Stomach smooth muscle (tissue), 2 donors: ENCODE measurements around the gene COMMD1.
"Not testable (repeated sequence)": the region's sequence is repeated elsewhere in the genome, so short reads cannot be mapped to it uniquely, and the experiment has no call there.

Source experiments
- H3K27ac ChIP-seq: one replicate; pipeline ENCODE4 v1.7.0; 2013; ENCODE audit warnings: mild to moderate bottlenecking, low read length, inconsistent platforms
- H3K27me3 ChIP-seq, 2 donors: one replicate each; pipeline ENCODE4 v1.7.0; 2013; ENCODE audit warnings: low read length in 2 of 2; ENCODE audit not compliant: insufficient read depth in 2 of 2, control insufficient read depth in 1 of 2
- H3K36me3 ChIP-seq, 2 donors: one replicate each; pipeline ENCODE4 v1.7.0; 2013; ENCODE audit warnings: low read length in 2 of 2; ENCODE audit not compliant: control insufficient read depth in 2 of 2, insufficient read depth in 2 of 2
- H3K4me1 ChIP-seq: one replicate; pipeline ENCODE4 v1.7.0; 2013; ENCODE audit warnings: low read length; ENCODE audit not compliant: control insufficient read depth, insufficient read depth
- H3K4me3 ChIP-seq, 2 donors: one replicate each; pipeline ENCODE4 v1.7.0; 2013; ENCODE audit warnings: low read length in 2 of 2
- H3K9ac ChIP-seq, 2 donors: one replicate each; pipeline ENCODE4 v1.7.0; 2013; ENCODE audit warnings: low read length in 2 of 2, mild to moderate bottlenecking in 1 of 2
- H3K9me3 ChIP-seq, 2 donors: one replicate each; pipeline ENCODE4 v1.7.0; 2013; ENCODE audit warnings: low read length in 2 of 2; ENCODE audit not compliant: control insufficient read depth in 2 of 2
- donor health status: healthy.
- donor health status: Pancreatic carcinoma.

Gene COMMD1

DNA sequence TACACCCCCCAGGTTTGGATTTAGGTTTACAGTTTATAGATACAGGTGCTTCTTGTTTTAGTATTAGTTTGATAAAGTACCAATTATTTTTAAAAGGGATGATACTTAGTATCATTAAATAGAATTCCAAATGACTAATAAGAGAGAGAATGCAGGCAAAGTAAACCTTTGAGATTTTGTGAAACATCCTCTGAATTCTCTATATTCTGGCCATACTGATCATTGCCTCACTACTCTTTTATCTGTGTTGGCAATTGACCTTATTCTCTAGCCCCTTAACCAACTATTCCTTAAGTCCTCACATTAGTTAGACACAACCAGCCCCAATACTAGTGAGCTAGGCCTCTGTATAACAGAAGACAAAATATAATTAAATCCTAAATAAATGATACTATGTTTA lies 125.4 kb downstream of the COMMD1 start:
- Histone ChIP-seq H3K36me3 (no peaks in the 10 kb centered on the region), H3K27me3 (no peaks in the 10 kb centered on the region), H3K4me1 (no peaks in the 10 kb centered on the region), H3K4me3 (no peak overlapping the region), H3K9ac (no peak overlapping the region), H3K27ac (no peak overlapping the region), H3K9me3 (no peaks in the 10 kb centered on the region)

DNA sequence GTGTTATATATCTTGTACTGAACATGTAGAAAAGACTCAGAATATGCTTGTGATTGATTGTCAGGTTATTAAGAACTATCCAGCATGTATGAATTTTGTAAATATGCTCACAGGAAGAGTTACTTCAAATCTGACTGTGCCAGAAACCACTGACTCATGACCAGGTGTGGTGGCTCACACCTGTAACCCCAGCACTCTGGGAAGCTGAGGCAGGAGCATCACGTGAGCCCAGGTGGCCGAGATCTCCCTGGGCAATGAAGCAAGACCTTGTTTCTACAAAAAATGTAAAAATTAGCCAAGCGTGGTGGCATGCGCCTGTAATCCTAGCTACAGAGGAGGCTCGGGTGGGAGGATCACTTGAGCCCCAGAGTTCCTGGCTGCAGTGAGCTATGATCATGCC lies 126.6 kb downstream of the COMMD1 start:
- no peak overlapping the region for H3K27ac ChIP-seq
- no peak overlapping the region for H3K9ac ChIP-seq
- no peaks in the 10 kb centered on the region for H3K9me3 ChIP-seq
- no peaks in the 10 kb centered on the region for H3K27me3 ChIP-seq
- H3K4me3 ChIP-seq, result no peak overlapping the region
- H3K4me1 ChIP-seq, result no peaks in the 10 kb centered on the region
- H3K36me3 ChIP-seq, result no peaks in the 10 kb centered on the region

DNA sequence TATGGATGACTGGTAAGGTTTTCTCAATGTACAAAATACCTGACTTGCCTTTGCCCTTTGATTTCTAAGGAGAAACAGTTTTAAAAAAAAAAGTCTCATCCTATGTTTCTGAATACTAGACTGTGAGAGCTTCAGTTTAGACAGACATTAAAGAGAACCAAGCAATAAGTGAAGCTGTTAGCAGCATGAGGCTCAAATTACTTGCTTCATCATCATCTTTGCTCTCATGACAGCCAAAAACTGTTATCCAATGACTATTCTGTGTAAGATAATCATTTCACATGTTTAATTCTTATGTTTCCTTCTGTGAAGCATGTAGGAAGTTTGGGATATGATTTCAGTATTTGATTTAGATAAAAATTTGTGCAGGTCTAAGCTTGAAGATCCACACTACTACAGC lies 129.2 kb downstream of the COMMD1 start:
- Histone ChIP-seq H3K9me3 (no peaks in the 10 kb centered on the region), H3K9ac (no peak overlapping the region), H3K27ac (no peak overlapping the region), H3K36me3 (no peaks in the 10 kb centered on the region), H3K4me3 (no peak overlapping the region), H3K4me1 (no peaks in the 10 kb centered on the region), H3K27me3 (no peaks in the 10 kb centered on the region)

DNA sequence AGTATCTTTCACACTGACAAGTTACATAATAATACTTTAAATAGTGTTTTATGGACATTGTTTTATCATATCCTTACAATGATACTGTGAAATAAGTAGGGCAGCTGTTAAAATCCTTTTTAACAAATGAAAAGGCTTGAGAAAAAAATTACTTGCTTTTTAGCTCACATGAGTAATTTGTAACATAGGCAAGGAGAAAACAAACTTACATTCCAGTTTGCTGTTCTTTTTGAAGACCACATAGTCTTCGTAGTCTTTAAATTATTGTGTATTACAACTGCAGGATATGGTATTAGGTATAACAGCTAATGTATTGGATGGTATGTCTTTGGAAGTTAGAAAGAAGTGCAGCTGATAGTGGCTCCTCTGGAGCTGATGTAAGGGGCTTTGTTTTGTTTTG lies 130.8 kb downstream of the COMMD1 start:
- Histone ChIP-seq H3K36me3 (no peaks in the 10 kb centered on the region), H3K9ac (no peak overlapping the region), H3K4me1 (no peaks in the 10 kb centered on the region), H3K27me3 (no peaks in the 10 kb centered on the region), H3K9me3 (no peaks in the 10 kb centered on the region), H3K27ac (no peak overlapping the region), H3K4me3 (no peak overlapping the region)

DNA sequence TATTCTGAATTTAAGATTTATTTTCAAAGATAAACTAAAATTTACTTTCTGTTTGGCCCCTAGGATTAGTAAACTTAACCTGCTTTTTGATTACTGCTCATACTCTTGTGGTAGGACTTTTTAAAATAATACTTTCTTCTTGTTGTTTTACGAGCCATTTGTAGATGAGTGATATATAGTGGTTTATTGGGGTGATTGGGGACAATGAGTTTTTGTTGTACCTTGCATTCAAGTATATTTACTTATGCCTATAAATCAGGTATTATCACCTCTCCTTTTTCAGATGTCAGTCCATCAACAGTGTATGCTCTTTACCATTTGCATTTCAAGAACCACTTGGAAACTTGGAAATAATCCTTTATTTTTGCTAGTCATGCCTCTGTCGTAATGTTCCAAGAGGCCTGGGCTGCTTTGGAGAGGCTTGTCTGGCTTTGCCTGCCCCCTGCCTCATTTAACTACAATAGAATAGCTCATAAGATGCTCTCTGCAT lies 131.3 kb downstream of the COMMD1 start:
- Histone ChIP-seq H3K4me1 (no peaks in the 10 kb centered on the region), H3K27me3 (no peaks in the 10 kb centered on the region), H3K9ac (no peak overlapping the region), H3K4me3 (no peak overlapping the region), H3K36me3 (no peaks in the 10 kb centered on the region), H3K9me3 (no peaks in the 10 kb centered on the region), H3K27ac (no peak overlapping the region)

DNA sequence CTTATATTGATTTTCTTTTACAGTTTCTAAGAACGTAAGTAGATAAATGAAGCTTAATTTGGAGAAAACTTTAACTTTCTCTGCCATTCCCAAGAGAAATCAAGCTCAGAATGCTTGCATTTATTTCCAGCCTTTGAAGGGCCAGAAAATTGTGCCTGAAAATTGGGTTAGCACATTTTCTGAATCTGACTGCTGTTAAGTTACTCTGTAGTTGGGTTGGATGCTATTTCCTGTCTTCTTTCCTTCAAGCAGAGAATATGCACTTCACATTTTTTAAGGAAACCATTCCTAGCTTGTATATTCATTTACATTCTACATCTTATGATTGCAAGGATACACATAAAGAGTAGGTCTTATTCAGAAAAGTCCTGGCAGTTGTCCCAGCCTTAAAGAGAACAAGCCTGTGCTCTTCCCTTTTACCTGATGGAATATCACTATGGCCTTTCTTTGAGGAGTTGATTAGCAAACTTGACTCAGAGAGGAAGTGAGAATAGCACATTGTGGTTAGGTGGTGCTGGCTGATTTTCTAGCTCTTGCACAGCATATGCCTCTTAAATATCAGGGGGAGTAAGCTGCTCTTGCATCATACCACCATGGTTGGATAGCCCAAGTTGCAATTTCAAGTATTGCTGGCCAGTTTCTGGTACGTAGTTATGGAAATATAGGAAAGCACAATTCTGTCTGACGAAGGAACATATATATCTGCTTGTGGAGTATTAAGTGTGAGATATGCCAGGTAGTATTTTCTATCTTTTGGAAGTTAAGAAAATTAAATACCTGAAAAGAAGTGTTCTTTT lies 133.7 kb downstream of the COMMD1 start:
- no peak overlapping the region for H3K4me3 ChIP-seq
- no peak overlapping the region for H3K27ac ChIP-seq
- H3K36me3 ChIP-seq, result no peaks in the 10 kb centered on the region
- H3K27me3 ChIP-seq, result no peaks in the 10 kb centered on the region
- no peaks in the 10 kb centered on the region for H3K4me1 ChIP-seq
- H3K9me3 ChIP-seq, result no peaks in the 10 kb centered on the region
- H3K9ac ChIP-seq, result no peak overlapping the region

DNA sequence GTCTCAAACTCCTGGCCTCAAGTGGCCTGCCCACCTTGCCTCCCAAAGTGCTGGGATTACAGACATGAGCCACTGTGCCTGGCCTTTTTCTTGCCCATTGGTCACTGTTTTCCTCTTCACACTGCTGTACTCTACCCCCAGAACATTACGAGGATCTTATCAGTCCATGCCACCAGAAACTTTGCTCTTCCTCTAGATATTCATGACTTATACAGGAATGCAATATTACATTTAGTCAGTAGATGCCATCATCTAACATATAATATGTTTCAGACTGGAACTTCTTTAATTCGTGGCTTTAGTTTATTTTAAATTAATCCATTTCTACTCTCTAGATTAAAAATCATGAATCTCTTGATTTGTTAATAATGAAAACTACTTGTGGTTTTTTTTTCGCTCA lies 135.5 kb downstream of the COMMD1 start:
- no peaks in the 10 kb centered on the region for H3K36me3 ChIP-seq
- H3K4me3 ChIP-seq, result no peak overlapping the region
- H3K27me3 ChIP-seq, result no peaks in the 10 kb centered on the region

DNA sequence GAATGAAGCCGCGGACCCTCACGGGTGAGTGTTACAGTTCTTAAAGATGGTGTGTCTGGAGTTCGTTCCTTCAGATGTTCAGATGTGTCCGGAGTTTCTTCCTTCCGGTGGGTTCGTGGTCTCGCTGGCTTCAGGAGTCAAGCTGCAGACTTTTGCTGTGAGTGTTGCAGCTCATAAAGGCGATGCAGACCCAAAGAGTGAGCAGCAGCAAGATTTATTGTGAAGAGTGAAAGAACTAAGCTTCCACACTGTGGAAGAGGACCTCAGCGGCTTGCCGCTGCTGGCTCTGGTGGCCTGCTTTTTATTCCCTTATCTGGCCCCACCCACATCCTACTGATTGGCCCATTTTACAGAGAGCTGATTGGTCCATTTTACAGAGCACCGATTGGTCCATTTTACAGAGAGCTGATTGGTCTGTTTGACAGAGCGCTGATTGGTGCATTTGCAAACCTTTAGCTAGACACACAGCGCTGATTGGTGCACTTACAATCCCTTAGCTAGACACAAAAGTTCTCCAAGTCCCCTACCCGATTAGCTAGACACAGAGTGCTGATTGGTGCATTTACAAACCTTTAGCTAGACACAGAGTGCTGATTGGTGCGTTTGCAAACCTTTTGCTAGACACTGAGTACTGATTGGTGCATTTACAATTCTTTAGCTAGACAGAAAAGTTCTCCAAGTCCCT lies 136.4 kb downstream of the COMMD1 start:
- H3K4me1 ChIP-seq, H3K9ac ChIP-seq, H3K9me3 ChIP-seq, H3K27me3 ChIP-seq, H3K4me3 ChIP-seq, H3K36me3 ChIP-seq, H3K27ac ChIP-seq: not testable (repeated sequence)

More for the DNA sequence above, 135.5 kb downstream of the COMMD1 start:
- Histone ChIP-seq H3K4me1 (no peaks in the 10 kb centered on the region), H3K27ac (no peak overlapping the region), H3K9ac (no peak overlapping the region), H3K9me3 (peaks cover 0 to 3% of the 10 kb centered on the region in 2 donors)

DNA sequence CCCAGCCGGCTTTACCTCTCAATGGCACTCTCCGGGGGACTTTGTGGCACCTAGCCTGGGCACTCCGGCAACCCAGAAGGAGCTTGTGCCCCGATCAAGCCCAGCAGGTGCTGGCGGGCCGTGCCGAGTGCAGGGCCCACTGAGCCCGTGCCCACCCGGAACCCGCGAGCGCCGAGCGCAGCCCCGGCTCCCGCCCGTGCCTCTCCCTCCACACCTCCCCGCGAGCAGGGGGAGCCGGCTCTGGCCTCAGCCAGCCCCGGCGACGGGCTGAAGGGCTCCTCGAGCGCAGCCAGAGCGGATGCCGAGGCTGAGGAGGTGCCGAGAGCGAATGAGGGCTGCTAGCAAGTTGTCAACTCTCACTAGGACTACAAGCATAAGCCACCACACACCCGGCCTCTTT lies 136.9 kb downstream of the COMMD1 start:
- H3K9ac ChIP-seq, result no peak overlapping the region
- H3K36me3 ChIP-seq, result no peaks in the 10 kb centered on the region
- no peaks in the 10 kb centered on the region for H3K4me1 ChIP-seq
- H3K27ac ChIP-seq, result no peak overlapping the region
- H3K9me3 ChIP-seq, result peaks cover 0 to 3% of the 10 kb centered on the region in 2 donors
- H3K4me3 ChIP-seq, result no peak overlapping the region
- no peaks in the 10 kb centered on the region for H3K27me3 ChIP-seq

DNA sequence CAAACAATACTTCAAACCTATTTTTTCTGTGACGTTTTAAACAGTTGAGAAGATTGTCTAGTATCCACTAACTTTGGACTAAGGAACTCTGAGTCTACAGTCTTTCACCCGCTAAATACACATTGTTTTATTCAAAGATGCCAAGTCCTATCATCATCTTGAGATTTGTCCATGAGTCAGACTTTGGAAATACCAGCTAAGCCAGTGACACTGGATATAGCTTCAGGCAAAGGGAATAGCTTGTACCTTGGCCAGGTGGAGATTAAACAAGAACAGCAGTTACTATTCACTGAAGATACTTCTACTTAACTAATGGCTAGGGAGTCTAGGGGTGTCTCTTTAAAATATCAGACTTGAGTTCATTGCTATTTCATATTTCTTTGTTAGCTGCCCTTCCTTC lies 137.5 kb downstream of the COMMD1 start:
- H3K27me3 ChIP-seq, result no peaks in the 10 kb centered on the region
- no peak overlapping the region for H3K27ac ChIP-seq
- peaks cover 0 to 3% of the 10 kb centered on the region in 2 donors for H3K9me3 ChIP-seq
- no peaks in the 10 kb centered on the region for H3K4me1 ChIP-seq
- no peak overlapping the region for H3K9ac ChIP-seq
- no peak overlapping the region for H3K4me3 ChIP-seq
- H3K36me3 ChIP-seq, result no peaks in the 10 kb centered on the region

DNA sequence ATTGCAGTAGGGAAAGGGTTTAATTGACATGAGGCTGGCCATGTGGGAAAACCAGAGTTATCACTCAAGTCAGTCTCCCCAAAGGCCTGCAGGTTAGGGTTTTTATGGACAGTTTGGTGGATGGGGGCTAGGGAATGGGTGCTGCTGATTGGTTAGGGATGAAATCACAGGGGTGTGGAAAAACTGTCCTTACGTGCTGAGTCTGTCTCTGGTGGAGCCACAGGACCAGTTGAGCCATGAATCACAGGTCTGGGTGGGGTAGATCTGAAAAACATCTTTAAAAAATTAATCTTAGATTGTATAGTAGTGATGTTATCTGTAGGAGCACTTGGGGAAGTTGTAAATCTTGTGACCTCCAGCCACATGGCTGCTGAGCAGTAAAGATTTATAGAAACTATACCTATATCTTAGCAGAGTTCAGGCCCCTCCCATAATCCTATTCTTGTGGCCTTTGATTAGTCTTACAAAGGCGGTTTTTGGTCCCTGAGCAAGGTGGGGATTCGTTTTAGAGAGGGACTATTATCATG lies 139.6 kb downstream of the COMMD1 start:
- Histone ChIP-seq H3K9ac (no peak overlapping the region), H3K4me3 (no peak overlapping the region)

More for the DNA sequence above, 139.6 kb downstream of the COMMD1 start:
- Histone ChIP-seq H3K36me3 (no peaks in the 10 kb centered on the region), H3K4me1 (no peaks in the 10 kb centered on the region), H3K27me3 (no peaks in the 10 kb centered on the region), H3K9me3 (peaks cover 0 to 3% of the 10 kb centered on the region in 2 donors), H3K27ac (no peak overlapping the region)
